ENCODE data around the gene RNASE12. TPM values are rescaled to one million over a fixed set of nuclear protein-coding genes. Genes with fewer than 3 reads are reported as not detected.
A peak's percentile ranks its signal among the peaks of the same experiment; 100 is the strongest.

RNASE12 gene
- polyA plus RNA-seq, 4 donors, result not detected

- WGBS, 3 donors, result 80 to 86% (median 85%) methylated on average over 12 of the region's 12 CpGs
- Histone ChIP-seq H3K27ac (ENCODE audit: low read depth in 1 of 3, low read length in 2 of 3) (no peak overlapping the region), H3K4me3 (ENCODE audit: low read depth in 1 of 3, low read length in 3 of 3) (no peak overlapping the region), H3K36me3 (ENCODE audit: control insufficient read depth in 3 of 3, insufficient read depth in 2 of 3, low read depth in 1 of 3, low read length in 3 of 3) (no peaks in the 10 kb centered on the region), H3K4me1 (ENCODE audit: control insufficient read depth in 3 of 3, insufficient read depth in 2 of 3, low read depth in 1 of 3, low read length in 2 of 3) (peaks cover 0 to 11% (median 1%) of the 10 kb centered on the region in 3 donors), H3K9me3 (ENCODE audit: control insufficient read depth in 2 of 2, insufficient read depth in 1 of 2, low read depth in 1 of 2, low read length in 1 of 2) (no peaks in the 10 kb centered on the region), H3K27me3 (ENCODE audit: control insufficient read depth in 3 of 3, insufficient read depth in 3 of 3, low read length in 3 of 3) (no peaks in the 10 kb centered on the region)
- FAIRE-seq (no peak), DNase-seq (no peak)
These were observed 26.2 kb upstream of the RNASE12 start for GRCh38 chr14:20617138-20618003.

DNA sequence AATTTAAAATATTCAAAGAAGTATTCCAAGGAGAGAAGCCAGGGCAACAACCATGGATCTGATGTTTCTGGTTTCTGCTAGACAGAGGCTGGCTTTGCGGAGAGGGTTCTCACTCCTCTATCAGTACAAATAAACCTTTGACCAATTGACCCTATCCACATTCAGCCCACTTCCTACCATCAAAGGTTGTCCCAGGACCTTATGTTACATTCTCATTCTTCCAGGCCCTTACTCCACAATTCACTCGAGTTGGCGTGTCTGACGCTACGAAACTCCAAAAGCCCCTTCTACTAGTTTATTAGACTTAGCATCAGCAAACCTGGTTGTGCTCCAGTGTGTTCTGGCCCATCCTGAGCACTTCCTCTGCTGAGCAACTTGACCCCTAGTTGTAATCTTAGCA is 24.8 kb upstream of the RNASE12 start:
- Histone ChIP-seq H3K27me3 (ENCODE audit: control insufficient read depth in 3 of 3, insufficient read depth in 3 of 3, low read length in 3 of 3) (no peaks in the 10 kb centered on the region), H3K4me1 (ENCODE audit: control insufficient read depth in 3 of 3, insufficient read depth in 2 of 3, low read depth in 1 of 3, low read length in 2 of 3) (peaks cover 0 to 11% (median 6%) of the 10 kb centered on the region in 3 donors), H3K27ac (ENCODE audit: low read depth in 1 of 3, low read length in 2 of 3) (no peak overlapping the region), H3K36me3 (ENCODE audit: control insufficient read depth in 3 of 3, insufficient read depth in 2 of 3, low read depth in 1 of 3, low read length in 3 of 3) (no peaks in the 10 kb centered on the region), H3K4me3 (ENCODE audit: low read depth in 1 of 3, low read length in 3 of 3) (no peak overlapping the region), H3K9me3 (ENCODE audit: control insufficient read depth in 2 of 2, insufficient read depth in 1 of 2, low read depth in 1 of 2, low read length in 1 of 2) (no peaks in the 10 kb centered on the region)
- FAIRE-seq (no peak), DNase-seq (no peak)
- 90 to 98% (median 92%) methylated on average over 5 of the region's 5 CpGs for WGBS, 3 donors

DNA sequence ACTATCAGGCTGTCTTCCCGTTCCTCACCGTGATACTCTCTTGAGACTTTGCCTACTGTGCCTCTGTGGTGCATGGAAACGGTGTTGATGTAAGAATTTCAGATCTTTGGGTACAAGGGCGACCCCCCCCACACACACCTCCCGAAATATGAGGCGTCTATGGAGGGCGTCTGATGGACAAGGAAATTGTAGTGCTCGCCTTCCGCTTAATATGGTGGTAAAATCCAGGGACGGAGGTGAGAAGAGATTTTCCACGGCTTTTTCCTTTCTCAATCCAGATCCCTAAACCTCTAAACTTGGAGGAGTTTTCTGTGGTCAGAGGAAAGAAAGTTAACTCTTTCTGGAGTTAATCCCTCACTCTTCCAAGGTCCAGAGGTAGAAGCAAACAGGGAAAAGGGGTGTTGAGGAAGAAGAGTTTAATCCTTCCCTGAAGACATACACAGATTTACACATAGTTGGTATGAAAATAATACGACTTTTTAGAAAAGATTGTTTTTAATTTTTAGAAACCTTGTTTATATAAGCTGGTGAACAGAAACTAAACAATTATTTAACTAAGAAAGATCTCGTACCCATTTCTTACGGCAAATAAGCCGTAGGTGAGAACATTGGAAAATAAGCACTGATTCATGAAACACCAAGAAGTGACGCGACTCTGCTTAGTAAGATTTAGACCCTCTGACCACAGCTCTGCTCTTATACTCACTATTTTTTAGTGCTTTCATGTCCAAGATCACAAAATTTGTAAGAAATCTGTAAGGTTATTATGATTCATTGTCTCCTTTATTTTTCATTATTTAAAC is 23.1 kb upstream of the RNASE12 start:
- H3K4me3 ChIP-seq (ENCODE audit: low read depth in 1 of 3, low read length in 3 of 3), result peak overlapping the region; percentile 39 to 65 (median 55)
- H3K27ac ChIP-seq (ENCODE audit: low read depth in 1 of 3, low read length in 2 of 3), result peak overlapping the region; percentile 63 to 87 (median 82)
- H3K4me1 ChIP-seq (ENCODE audit: control insufficient read depth in 3 of 3, insufficient read depth in 2 of 3, low read depth in 1 of 3, low read length in 2 of 3), result peaks cover 0 to 11% (median 6%) of the 10 kb centered on the region in 3 donors
- WGBS, 3 donors, result 12 to 24% (median 20%) methylated on average over 17 of the region's 17 CpGs
- DNase-seq (peak in 1 of 2 donors; percentile 29), FAIRE-seq (no peak)
- H3K9me3 ChIP-seq (ENCODE audit: control insufficient read depth in 2 of 2, insufficient read depth in 1 of 2, low read depth in 1 of 2, low read length in 1 of 2), result no peaks in the 10 kb centered on the region
- H3K27me3 ChIP-seq (ENCODE audit: control insufficient read depth in 3 of 3, insufficient read depth in 3 of 3, low read length in 3 of 3), result no peaks in the 10 kb centered on the region
- no peaks in the 10 kb centered on the region for H3K36me3 ChIP-seq (ENCODE audit: control insufficient read depth in 3 of 3, insufficient read depth in 2 of 3, low read depth in 1 of 3, low read length in 3 of 3)

- no peak for FAIRE-seq
- H3K4me1 ChIP-seq (ENCODE audit: control insufficient read depth in 3 of 3, insufficient read depth in 2 of 3, low read depth in 1 of 3, low read length in 2 of 3), result peaks cover 0 to 11% (median 6%) of the 10 kb centered on the region in 3 donors
These were observed 22.2 kb upstream of the RNASE12 start for GRCh38 chr14:20613094-20614037.

GRCh38 chr14:20612403-20612802 is 21.2 kb upstream of the RNASE12 start:
- H3K27me3 ChIP-seq (ENCODE audit: control insufficient read depth in 3 of 3, insufficient read depth in 3 of 3, low read length in 3 of 3), result no peaks in the 10 kb centered on the region
- H3K36me3 ChIP-seq (ENCODE audit: control insufficient read depth in 3 of 3, insufficient read depth in 2 of 3, low read depth in 1 of 3, low read length in 3 of 3), result no peaks in the 10 kb centered on the region
- H3K9me3 ChIP-seq (ENCODE audit: control insufficient read depth in 2 of 2, insufficient read depth in 1 of 2, low read depth in 1 of 2, low read length in 1 of 2), result no peaks in the 10 kb centered on the region
- H3K4me1 ChIP-seq (ENCODE audit: control insufficient read depth in 3 of 3, insufficient read depth in 2 of 3, low read depth in 1 of 3, low read length in 2 of 3), result peaks cover 0 to 11% (median 6%) of the 10 kb centered on the region in 3 donors
- 50 to 66% (median 62%) methylated on average over 5 of the region's 5 CpGs for WGBS, 3 donors
- DNase-seq (no peak), FAIRE-seq (no peak)
- H3K4me3 ChIP-seq (ENCODE audit: low read depth in 1 of 3, low read length in 3 of 3), result no peak overlapping the region
- H3K27ac ChIP-seq (ENCODE audit: low read depth in 1 of 3, low read length in 2 of 3), result peak overlapping the region in 1 of 3 donors; percentile 8

More at GRCh38 chr14:20613094-20614037, 22.2 kb upstream of the RNASE12 start:
- WGBS, 3 donors, result 0 to 1% (median 0%) methylated on average over 34 of the region's 34 CpGs
- H3K36me3 ChIP-seq (ENCODE audit: control insufficient read depth in 3 of 3, insufficient read depth in 2 of 3, low read depth in 1 of 3, low read length in 3 of 3), result no peaks in the 10 kb centered on the region
- H3K9me3 ChIP-seq (ENCODE audit: control insufficient read depth in 2 of 2, insufficient read depth in 1 of 2, low read depth in 1 of 2, low read length in 1 of 2), result no peaks in the 10 kb centered on the region
- DNase-seq, result peak; percentile 93 to 96
- H3K27me3 ChIP-seq (ENCODE audit: control insufficient read depth in 3 of 3, insufficient read depth in 3 of 3, low read length in 3 of 3), result no peaks in the 10 kb centered on the region
- peak overlapping the region; percentile 63 to 87 (median 82) for H3K27ac ChIP-seq (ENCODE audit: low read depth in 1 of 3, low read length in 2 of 3)
- peak overlapping the region; percentile 39 to 65 (median 55) for H3K4me3 ChIP-seq (ENCODE audit: low read depth in 1 of 3, low read length in 3 of 3)

DNA sequence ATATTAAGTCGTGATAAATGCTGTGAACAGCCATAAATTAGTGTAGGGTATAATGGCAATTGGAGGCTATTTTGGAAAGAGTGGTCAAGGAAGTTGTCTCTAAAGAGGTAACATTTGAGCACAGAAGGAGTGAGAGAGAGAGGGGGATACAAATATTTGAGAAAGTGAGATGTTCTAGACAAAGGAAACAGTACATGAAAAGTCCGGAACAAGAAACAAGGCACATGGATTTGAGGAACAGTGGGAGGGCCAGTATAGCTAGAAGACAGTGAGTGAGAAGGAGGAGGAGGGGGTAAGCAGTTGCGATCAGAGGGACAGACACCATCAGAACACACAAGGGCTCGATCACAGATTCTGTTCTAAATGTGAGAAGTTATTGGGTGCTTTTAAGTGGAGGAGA is 20.1 kb upstream of the RNASE12 start:
- no peak for DNase-seq
- Histone ChIP-seq H3K36me3 (ENCODE audit: control insufficient read depth in 3 of 3, insufficient read depth in 2 of 3, low read depth in 1 of 3, low read length in 3 of 3) (no peaks in the 10 kb centered on the region), H3K4me3 (ENCODE audit: low read depth in 1 of 3, low read length in 3 of 3) (no peak overlapping the region), H3K9me3 (ENCODE audit: control insufficient read depth in 2 of 2, insufficient read depth in 1 of 2, low read depth in 1 of 2, low read length in 1 of 2) (no peaks in the 10 kb centered on the region), H3K4me1 (ENCODE audit: control insufficient read depth in 3 of 3, insufficient read depth in 2 of 3, low read depth in 1 of 3, low read length in 2 of 3) (peaks cover 0 to 21% (median 6%) of the 10 kb centered on the region in 3 donors), H3K27me3 (ENCODE audit: control insufficient read depth in 3 of 3, insufficient read depth in 3 of 3, low read length in 3 of 3) (no peaks in the 10 kb centered on the region), H3K27ac (ENCODE audit: low read depth in 1 of 3, low read length in 2 of 3) (no peak overlapping the region)
- FAIRE-seq, result no peak
- WGBS, 3 donors, result 66 to 75% (median 67%) methylated on average over 4 of the region's 4 CpGs

- no peaks in the 10 kb centered on the region for H3K9me3 ChIP-seq (ENCODE audit: control insufficient read depth in 2 of 2, insufficient read depth in 1 of 2, low read depth in 1 of 2, low read length in 1 of 2)
- 3 to 8% (median 4%) methylated on average over 27 of the region's 27 CpGs for WGBS, 3 donors
- DNase-seq, result peak; percentile 57 to 80
- H3K4me3 ChIP-seq (ENCODE audit: low read depth in 1 of 3, low read length in 3 of 3), result peak overlapping the region; percentile 55 to 80 (median 64)
- peak overlapping the region in 2 of 3 donors; percentile 57 to 63 for H3K27ac ChIP-seq (ENCODE audit: low read depth in 1 of 3, low read length in 2 of 3)
- no peaks in the 10 kb centered on the region for H3K36me3 ChIP-seq (ENCODE audit: control insufficient read depth in 3 of 3, insufficient read depth in 2 of 3, low read depth in 1 of 3, low read length in 3 of 3)
- H3K27me3 ChIP-seq (ENCODE audit: control insufficient read depth in 3 of 3, insufficient read depth in 3 of 3, low read length in 3 of 3), result no peaks in the 10 kb centered on the region
- H3K4me1 ChIP-seq (ENCODE audit: control insufficient read depth in 3 of 3, insufficient read depth in 2 of 3, low read depth in 1 of 3, low read length in 2 of 3), result peaks cover 0 to 23% (median 6%) of the 10 kb centered on the region in 3 donors
- no peak for FAIRE-seq
These were observed 19.0 kb upstream of the RNASE12 start for GRCh38 chr14:20610002-20610765.
